HL-60 (cell line): Measurements from ENCODE around the gene IQGAP2.

Experiments used
- DNase-seq, 2 experiments: peaks; one replicate each; pipeline ENCODE4 v3.0.0-alpha.2; 2010 to 2020; ENCODE audit warnings: low read depth in 1 of 2, low spot score in 1 of 2
- H3K27ac ChIP-seq: fragments of 250-450 bp; sonication (Bioruptor Pico); replicated peaks from 2 replicates; pipeline ENCODE4 v1.5.1; 2020; ENCODE audit warnings: mild to moderate bottlenecking, moderate library complexity
- H3K27me3 ChIP-seq: fragments of 250-450 bp; sonication (Bioruptor Pico); 2 replicates; pipeline ENCODE4 v1.5.1; 2021; ENCODE audit warnings: mild to moderate bottlenecking, moderate library complexity; ENCODE audit not compliant: insufficient read depth, poor library complexity, severe bottlenecking
- H3K4me3 ChIP-seq: replicated peaks from 2 replicates; pipeline ENCODE4 v1.5.1; 2011; ENCODE audit warnings: mild to moderate bottlenecking, control low read depth, low read length; ENCODE audit not compliant: insufficient read depth
- GABPA ChIP-seq: IDR thresholded peaks from 2 replicates; pipeline ENCODE4 v1.6.1; 2012; ENCODE audit warnings: low read depth
- POLR2AphosphoS5 ChIP-seq: IDR thresholded peaks from 2 replicates; pipeline ENCODE4 v1.6.1; 2012; ENCODE audit warnings: low read depth
- SPI1 ChIP-seq: IDR thresholded peaks from 2 replicates; pipeline ENCODE4 v1.6.1; 2012; ENCODE audit warnings: low read depth, mild to moderate bottlenecking, borderline replicate concordance
- TF ChIP-seq, protein P1 (sequence below): IDR thresholded peaks from 2 replicates; pipeline ENCODE4 v1.6.1; 2012; ENCODE audit warnings: low read depth; ENCODE audit not compliant: insufficient replicate concordance
- TF ChIP-seq, protein P2 (sequence below): IDR thresholded peaks from one replicate; pipeline ENCODE4 v1.5.1; 2011; ENCODE audit warnings: low read length, control low read depth, inconsistent platforms; ENCODE audit not compliant: insufficient read depth

IQGAP2 gene

GRCh38 chr5:76470976-76471375, 67.9 kb downstream of the IQGAP2 start:
- H3K27ac ChIP-seq: no peak overlapping the region
- H3K27me3 ChIP-seq: no peaks in the 10 kb centered on the region
- no peak for DNase-seq
- TF ChIP-seq GABPA: no peak
- TF ChIP-seq, protein P1, sequence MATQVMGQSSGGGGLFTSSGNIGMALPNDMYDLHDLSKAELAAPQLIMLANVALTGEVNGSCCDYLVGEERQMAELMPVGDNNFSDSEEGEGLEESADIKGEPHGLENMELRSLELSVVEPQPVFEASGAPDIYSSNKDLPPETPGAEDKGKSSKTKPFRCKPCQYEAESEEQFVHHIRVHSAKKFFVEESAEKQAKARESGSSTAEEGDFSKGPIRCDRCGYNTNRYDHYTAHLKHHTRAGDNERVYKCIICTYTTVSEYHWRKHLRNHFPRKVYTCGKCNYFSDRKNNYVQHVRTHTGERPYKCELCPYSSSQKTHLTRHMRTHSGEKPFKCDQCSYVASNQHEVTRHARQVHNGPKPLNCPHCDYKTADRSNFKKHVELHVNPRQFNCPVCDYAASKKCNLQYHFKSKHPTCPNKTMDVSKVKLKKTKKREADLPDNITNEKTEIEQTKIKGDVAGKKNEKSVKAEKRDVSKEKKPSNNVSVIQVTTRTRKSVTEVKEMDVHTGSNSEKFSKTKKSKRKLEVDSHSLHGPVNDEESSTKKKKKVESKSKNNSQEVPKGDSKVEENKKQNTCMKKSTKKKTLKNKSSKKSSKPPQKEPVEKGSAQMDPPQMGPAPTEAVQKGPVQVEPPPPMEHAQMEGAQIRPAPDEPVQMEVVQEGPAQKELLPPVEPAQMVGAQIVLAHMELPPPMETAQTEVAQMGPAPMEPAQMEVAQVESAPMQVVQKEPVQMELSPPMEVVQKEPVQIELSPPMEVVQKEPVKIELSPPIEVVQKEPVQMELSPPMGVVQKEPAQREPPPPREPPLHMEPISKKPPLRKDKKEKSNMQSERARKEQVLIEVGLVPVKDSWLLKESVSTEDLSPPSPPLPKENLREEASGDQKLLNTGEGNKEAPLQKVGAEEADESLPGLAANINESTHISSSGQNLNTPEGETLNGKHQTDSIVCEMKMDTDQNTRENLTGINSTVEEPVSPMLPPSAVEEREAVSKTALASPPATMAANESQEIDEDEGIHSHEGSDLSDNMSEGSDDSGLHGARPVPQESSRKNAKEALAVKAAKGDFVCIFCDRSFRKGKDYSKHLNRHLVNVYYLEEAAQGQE: no peak
- TF ChIP-seq SPI1: no peak
- TF ChIP-seq, protein P2, sequence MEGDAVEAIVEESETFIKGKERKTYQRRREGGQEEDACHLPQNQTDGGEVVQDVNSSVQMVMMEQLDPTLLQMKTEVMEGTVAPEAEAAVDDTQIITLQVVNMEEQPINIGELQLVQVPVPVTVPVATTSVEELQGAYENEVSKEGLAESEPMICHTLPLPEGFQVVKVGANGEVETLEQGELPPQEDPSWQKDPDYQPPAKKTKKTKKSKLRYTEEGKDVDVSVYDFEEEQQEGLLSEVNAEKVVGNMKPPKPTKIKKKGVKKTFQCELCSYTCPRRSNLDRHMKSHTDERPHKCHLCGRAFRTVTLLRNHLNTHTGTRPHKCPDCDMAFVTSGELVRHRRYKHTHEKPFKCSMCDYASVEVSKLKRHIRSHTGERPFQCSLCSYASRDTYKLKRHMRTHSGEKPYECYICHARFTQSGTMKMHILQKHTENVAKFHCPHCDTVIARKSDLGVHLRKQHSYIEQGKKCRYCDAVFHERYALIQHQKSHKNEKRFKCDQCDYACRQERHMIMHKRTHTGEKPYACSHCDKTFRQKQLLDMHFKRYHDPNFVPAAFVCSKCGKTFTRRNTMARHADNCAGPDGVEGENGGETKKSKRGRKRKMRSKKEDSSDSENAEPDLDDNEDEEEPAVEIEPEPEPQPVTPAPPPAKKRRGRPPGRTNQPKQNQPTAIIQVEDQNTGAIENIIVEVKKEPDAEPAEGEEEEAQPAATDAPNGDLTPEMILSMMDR: no peak
- no peak for TF ChIP-seq POLR2AphosphoS5
- no peak overlapping the region for H3K4me3 ChIP-seq

- Histone ChIP-seq H3K27ac (no peak overlapping the region), H3K4me3 (no peak overlapping the region), H3K27me3 (no peaks in the 10 kb centered on the region)
- TF ChIP-seq, protein P1: no peak
- TF ChIP-seq SPI1 (no peak), POLR2AphosphoS5 (no peak)
- TF ChIP-seq, protein P2: no peak
- no peak for DNase-seq
Measured at GRCh38 chr5:76471406-76471805, 68.3 kb downstream of the IQGAP2 start.

GRCh38 chr5:76471987-76472334, 68.9 kb downstream of the IQGAP2 start:
- no peak overlapping the region for H3K27ac ChIP-seq
- H3K4me3 ChIP-seq: no peak overlapping the region
- no peaks in the 10 kb centered on the region for H3K27me3 ChIP-seq
- no peak for TF ChIP-seq GABPA
- TF ChIP-seq, protein P2: no peak
- no peak for TF ChIP-seq SPI1
- no peak for TF ChIP-seq POLR2AphosphoS5
- TF ChIP-seq, protein P1: no peak
- DNase-seq: no peak
